Liver (tissue), 9 donors: ENCODE measurements around the gene ERN1. TPM values are rescaled to one million over a fixed set of nuclear protein-coding genes. Genes with fewer than 3 reads are reported as not detected.

ENCODE experiments used
- DNase-seq: peaks from one replicate; pipeline ENCODE4 v3.0.0-alpha.2; 2017; ENCODE audit warnings: low spot score
- H3K27ac ChIP-seq, 2 donors: one replicate each; pipeline ENCODE4 v1.7.0; 2013; ENCODE audit warnings: inconsistent platforms in 2 of 2, low read length in 2 of 2, control low read depth in 1 of 2, low read depth in 1 of 2, mild to moderate bottlenecking in 1 of 2
- H3K27me3 ChIP-seq, 4 donors: one replicate each; pipeline versions ENCODE4 v1.6.1 to v1.7.0; 2013; ENCODE audit warnings: low read length in 3 of 4, inconsistent platforms in 1 of 4, mild to moderate bottlenecking in 1 of 4, moderate library complexity in 1 of 4; ENCODE audit not compliant: control insufficient read depth in 4 of 4, insufficient read depth in 4 of 4
- H3K36me3 ChIP-seq, 4 donors: one replicate each; pipeline versions ENCODE4 v1.6.1 to v1.7.0; 2013; ENCODE audit warnings: low read length in 3 of 4, mild to moderate bottlenecking in 3 of 4, low read depth in 1 of 4, moderate library complexity in 1 of 4; ENCODE audit not compliant: control insufficient read depth in 4 of 4, insufficient read depth in 3 of 4
- H3K4me1 ChIP-seq, 4 donors: one replicate each; pipeline versions ENCODE4 v1.6.1 to v1.7.0; 2013; ENCODE audit warnings: low read length in 3 of 4, mild to moderate bottlenecking in 3 of 4, moderate library complexity in 1 of 4; ENCODE audit not compliant: control insufficient read depth in 4 of 4, insufficient read depth in 4 of 4
- H3K4me3 ChIP-seq, 3 donors: one replicate each; pipeline versions ENCODE4 v1.6.1 to v1.7.0; 2013; ENCODE audit warnings: low read length in 3 of 3, control low read depth in 1 of 3, low read depth in 1 of 3, mild to moderate bottlenecking in 1 of 3
- H3K9ac ChIP-seq, 2 donors: one replicate each; pipeline ENCODE4 v1.7.0; 2013; ENCODE audit warnings: low read length in 2 of 2, mild to moderate bottlenecking in 2 of 2, moderate library complexity in 2 of 2, control low read depth in 1 of 2, low read depth in 1 of 2
- H3K9me3 ChIP-seq, 4 donors: one replicate each; pipeline versions ENCODE4 v1.6.1 to v1.7.0; 2013; ENCODE audit warnings: low read length in 3 of 4; ENCODE audit not compliant: control insufficient read depth in 4 of 4
- CTCF ChIP-seq: fragments of 150-350 bp; IDR thresholded peaks from 2 replicates; pipeline ENCODE4 v1.5.1; 2017; ENCODE audit warnings: improper control_type of control experiment, low read depth, low read length; ENCODE audit not compliant: missing input control
- EGR1 ChIP-seq, 2 donors: IDR thresholded peaks; 2 replicates each; pipeline ENCODE4 v1.6.1; 2016 to 2018; ENCODE audit warnings: antibody characterized with exemption in 2 of 2, low read depth in 2 of 2
- FOXA1 ChIP-seq: IDR thresholded peaks from 2 replicates; pipeline ENCODE4 v1.6.1; 2016; ENCODE audit warnings: antibody characterized with exemption
- FOXA2 ChIP-seq: IDR thresholded peaks from 2 replicates; pipeline ENCODE4 v1.6.1; 2016; ENCODE audit warnings: antibody characterized with exemption
- GABPA ChIP-seq, 2 donors: IDR thresholded peaks in 1 of 2; conservative IDR thresholded peaks in 1 of 2; 2 replicates each; pipeline ENCODE4 v1.6.1; 2016; ENCODE audit warnings: antibody characterized with exemption in 2 of 2, mild to moderate bottlenecking in 1 of 2, moderate library complexity in 1 of 2
- HNF4A ChIP-seq, 2 donors: conservative IDR thresholded peaks; 2 replicates each; pipeline ENCODE4 v1.6.1; 2016; ENCODE audit warnings: antibody characterized with exemption in 2 of 2, mild to moderate bottlenecking in 2 of 2
- HNF4G ChIP-seq: IDR thresholded peaks from 2 replicates; pipeline ENCODE4 v1.6.1; 2016; ENCODE audit warnings: antibody characterized with exemption
- JUND ChIP-seq, 2 donors: IDR thresholded peaks; 2 replicates each; pipeline ENCODE4 v1.6.1; 2016; ENCODE audit warnings: antibody characterized with exemption in 2 of 2
- MAX ChIP-seq: IDR thresholded peaks from 2 replicates; pipeline ENCODE4 v1.6.1; 2016; ENCODE audit warnings: antibody characterized with exemption
- NR2F2 ChIP-seq: IDR thresholded peaks from 2 replicates; pipeline ENCODE4 v1.6.1; 2016; ENCODE audit warnings: antibody characterized with exemption
- RAD21 ChIP-seq, 2 donors: IDR thresholded peaks; 2 replicates each; pipeline ENCODE4 v1.6.1; 2016; ENCODE audit warnings: antibody characterized with exemption in 2 of 2, mild to moderate bottlenecking in 2 of 2
- REST ChIP-seq: IDR thresholded peaks from 2 replicates; pipeline ENCODE4 v1.6.1; 2016; ENCODE audit warnings: antibody characterized with exemption, mild to moderate bottlenecking
- RXRA ChIP-seq, 2 donors: IDR thresholded peaks; 2 replicates each; pipeline ENCODE4 v1.6.1; 2017 to 2018; ENCODE audit warnings: antibody characterized with exemption in 2 of 2, mild to moderate bottlenecking in 1 of 2
- SP1 ChIP-seq: IDR thresholded peaks from 2 replicates; pipeline ENCODE4 v1.6.1; 2018; ENCODE audit warnings: antibody characterized with exemption, mild to moderate bottlenecking
- TAF1 ChIP-seq: conservative IDR thresholded peaks from 2 replicates; pipeline ENCODE4 v1.6.1; 2016; ENCODE audit warnings: antibody characterized with exemption, mild to moderate bottlenecking
- YY1 ChIP-seq: IDR thresholded peaks from 2 replicates; pipeline ENCODE4 v1.6.1; 2016; ENCODE audit warnings: antibody characterized with exemption, mild to moderate bottlenecking
- ZBTB33 ChIP-seq: IDR thresholded peaks from 2 replicates; pipeline ENCODE4 v1.6.1; 2016; ENCODE audit warnings: antibody characterized with exemption
- WGBS: extraction: QIAGEN DNeasy Blood & Tissue Kit; methylation state at CpG from one replicate; pipeline ENCODE4 v1.1.7; 2013; 5-methylcytosine and 5-hydroxymethylcytosine counted together
- polyA plus RNA-seq, 2 donors: library from polyadenylated mRNA; stranded (reverse) in 1 of 2; unstranded in 1 of 2; fragments of 200-250 nt in 1 of 2; fragments of >200 nt in 1 of 2; fragmentation: Nextera tagmentation in 1 of 2; extraction: Ambion mirVana in 1 of 2; gene quantifications; one replicate each; pipeline versions ENCODE4 v1.2.1 to v1.2.3, GENCODE V29; 2013 to 2015
- total RNA-seq, 2 donors: library from RNA; depleted of rRNA; stranded (reverse); fragments of >200 nt; gene quantifications; one replicate each; pipeline ENCODE4 v1.2.3, GENCODE V29; 2014
- TF ChIP-seq, protein P1 (sequence below): IDR thresholded peaks from 2 replicates; pipeline ENCODE4 v1.6.1; 2016; ENCODE audit warnings: antibody characterized with exemption
- donor health status: healthy.
- donor health status: healthy.
- donor health status: healthy.
- donor health status: healthy.
- donor health status: healthy.

The ERN1 gene
- total and polyA plus RNA-seq, 4 donors: 6.3 to 35.1 (median 14.9) TPM

- no peak for TF ChIP-seq ZBTB33
- no peak for TF ChIP-seq TAF1
- no peak for TF ChIP-seq HNF4A (conservative IDR thresholded peaks at IDR 0.05)
- no peak for TF ChIP-seq JUND (IDR thresholded peaks at IDR 0.05)
- no peak for TF ChIP-seq FOXA2
Observed at GRCh38 chr17:64077379-64077778, 52.6 kb downstream of the ERN1 start (continued).

GRCh38 chr17:64075913-64076312 lies 54.0 kb downstream of the ERN1 start:
- H3K36me3 ChIP-seq: peaks cover 9 to 28% (median 23%) of the 10 kb centered on the region in 4 donors
- no peak overlapping the region for H3K9ac ChIP-seq
- WGBS: 60% methylated on average over 3 of the region's 3 CpGs
- no peak overlapping the region for H3K4me3 ChIP-seq
- H3K9me3 ChIP-seq: no peaks in the 10 kb centered on the region
- H3K27ac ChIP-seq: peak overlapping the region; percentile 74 to 92
- no peak for TF ChIP-seq HNF4G
- TF ChIP-seq GABPA (IDR thresholded peaks at IDR 0.05 in 1 of 2, conservative IDR thresholded peaks at IDR 0.05 in 1 of 2): no peak
- no peak for TF ChIP-seq REST
- TF ChIP-seq MAX: no peak
- TF ChIP-seq NR2F2: no peak
- TF ChIP-seq, protein P1, sequence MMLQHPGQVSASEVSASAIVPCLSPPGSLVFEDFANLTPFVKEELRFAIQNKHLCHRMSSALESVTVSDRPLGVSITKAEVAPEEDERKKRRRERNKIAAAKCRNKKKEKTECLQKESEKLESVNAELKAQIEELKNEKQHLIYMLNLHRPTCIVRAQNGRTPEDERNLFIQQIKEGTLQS: no peak
- no peak for TF ChIP-seq TAF1
- no peak for TF ChIP-seq CTCF
- no peak for TF ChIP-seq RXRA (IDR thresholded peaks at IDR 0.05)
- TF ChIP-seq FOXA2: no peak
- TF ChIP-seq SP1: no peak
- TF ChIP-seq FOXA1: no peak
- no peak for TF ChIP-seq JUND (IDR thresholded peaks at IDR 0.05)
- TF ChIP-seq YY1: no peak
- TF ChIP-seq HNF4A (conservative IDR thresholded peaks at IDR 0.05): no peak
- TF ChIP-seq EGR1 (IDR thresholded peaks at IDR 0.05; ENCODE audit: low read depth in 2 of 2): no peak
- no peak for TF ChIP-seq RAD21 (IDR thresholded peaks at IDR 0.05)
- no peaks in the 10 kb centered on the region for H3K27me3 ChIP-seq
- peaks cover 15 to 34% (median 31%) of the 10 kb centered on the region in 4 donors for H3K4me1 ChIP-seq
- no peak for DNase-seq
